T-helper 1 cell treated with Interleukin-12 subunit alpha and Interleukin-12 subunit beta and Interleukin-4 antibody, amounts not matched to agents 30 μg/mL and 1 μg/mL, for 36 hours (primary cell): Measurements from ENCODE around the gene BORCS5.
A peak's percentile ranks its signal among the peaks of the same experiment; 100 is the strongest.

Experiments
- H3K27ac Mint-ChIP-seq: one replicate; pipeline ENCODE4 v1.8.0; 2021; ENCODE audit warnings: mild to moderate bottlenecking, mixed read lengths
- H3K27me3 Mint-ChIP-seq: one replicate; pipeline ENCODE4 v1.8.0; 2021; ENCODE audit warnings: low read depth, mixed read lengths
- H3K36me3 Mint-ChIP-seq: one replicate; pipeline ENCODE4 v1.8.0; 2021; ENCODE audit warnings: low read depth, mixed read lengths
- H3K4me1 Mint-ChIP-seq: one replicate; pipeline ENCODE4 v1.8.0; 2021; ENCODE audit warnings: low read depth, mixed read lengths
- H3K4me3 Mint-ChIP-seq: one replicate; pipeline ENCODE4 v1.8.0; 2021; ENCODE audit warnings: mild to moderate bottlenecking, moderate library complexity, mixed read lengths
- H3K9me3 Mint-ChIP-seq: one replicate; pipeline ENCODE4 v1.8.0; 2021; ENCODE audit warnings: mixed read lengths

BORCS5 gene

DNA sequence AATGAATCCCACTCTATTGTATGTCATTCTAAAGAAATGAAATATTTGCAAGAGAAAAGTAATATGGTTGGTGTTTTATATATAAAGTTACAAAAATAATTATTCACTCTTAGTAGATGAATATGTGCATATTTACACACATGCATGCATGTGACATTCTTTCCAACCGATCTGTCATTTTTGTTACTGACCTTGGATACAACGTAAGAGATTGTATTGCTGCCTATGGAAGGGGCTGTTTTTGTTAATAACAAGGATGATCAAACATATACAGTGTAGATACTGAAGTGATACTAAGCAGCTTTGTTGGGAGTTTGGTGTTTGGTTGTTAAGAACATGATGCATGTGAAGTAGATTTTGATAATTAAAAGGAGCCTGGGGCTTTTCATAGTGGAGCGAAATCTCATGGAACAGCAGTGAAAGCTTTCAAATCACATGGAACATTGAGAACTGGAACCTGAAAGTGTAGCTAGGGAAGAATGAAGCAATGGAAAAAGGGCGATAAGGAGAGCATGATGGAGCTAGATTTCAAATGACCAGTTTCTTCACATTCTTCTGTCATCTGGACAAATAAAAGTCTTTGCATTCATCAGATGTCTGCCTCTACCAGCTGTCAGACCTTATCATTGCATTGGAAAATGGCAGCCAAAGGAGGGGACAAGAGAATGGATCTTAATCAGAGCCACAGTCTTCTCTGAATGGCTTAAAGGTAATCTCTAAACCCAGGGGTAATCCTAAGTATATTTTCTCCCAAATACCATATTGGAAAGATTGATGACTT lies 10.0 kb downstream of the BORCS5 start:
- Mint-ChIP-seq H3K27me3 (no peaks in the 10 kb centered on the region), H3K9me3 (no peaks in the 10 kb centered on the region), H3K27ac (no peak overlapping the region), H3K36me3 (peaks cover 29% of the 10 kb centered on the region), H3K4me1 (peaks cover 34% of the 10 kb centered on the region), H3K4me3 (no peak overlapping the region)

DNA sequence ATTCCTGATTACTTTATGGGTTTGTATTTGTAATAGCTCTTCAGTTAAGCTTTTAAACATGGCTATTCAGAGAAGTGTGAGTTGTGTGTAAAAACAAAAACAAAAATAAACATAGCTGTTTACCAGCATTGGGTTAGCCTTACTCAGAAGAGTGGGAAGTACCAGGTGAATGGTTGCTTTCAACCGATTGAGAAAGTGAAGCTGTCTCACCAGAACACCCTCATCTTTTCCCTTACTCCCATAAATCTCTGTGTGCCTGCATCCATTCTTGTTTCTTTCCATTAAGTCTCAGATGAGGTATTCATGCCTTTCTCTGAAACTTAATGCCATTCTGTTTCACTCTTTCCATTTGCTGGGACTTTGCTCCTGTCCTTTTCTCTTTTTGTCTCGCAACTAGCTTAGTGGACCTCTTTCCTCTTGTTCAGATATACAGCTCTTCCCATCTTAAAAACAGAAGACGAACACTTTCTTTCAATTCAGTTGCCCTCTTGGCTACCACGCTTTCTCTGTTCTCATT lies 10.7 kb downstream of the BORCS5 start:
- Mint-ChIP-seq H3K36me3 (peaks cover 26% of the 10 kb centered on the region), H3K9me3 (no peaks in the 10 kb centered on the region), H3K4me3 (no peak overlapping the region), H3K27ac (no peak overlapping the region), H3K27me3 (no peaks in the 10 kb centered on the region), H3K4me1 (peaks cover 31% of the 10 kb centered on the region)

GRCh38 chr12:12372946-12373722 lies 16.3 kb downstream of the BORCS5 start:
- Mint-ChIP-seq H3K9me3 (no peaks in the 10 kb centered on the region), H3K36me3 (peaks cover 21% of the 10 kb centered on the region), H3K4me3 (no peak overlapping the region), H3K4me1 (peaks cover 19% of the 10 kb centered on the region), H3K27me3 (no peaks in the 10 kb centered on the region), H3K27ac (peak overlapping the region; percentile 8)

GRCh38 chr12:12376646-12377448 lies 20.0 kb downstream of the BORCS5 start:
- H3K4me1 Mint-ChIP-seq: peaks cover 32% of the 10 kb centered on the region
- peaks cover under 1% of the 10 kb centered on the region for H3K9me3 Mint-ChIP-seq
- no peaks in the 10 kb centered on the region for H3K27me3 Mint-ChIP-seq
- peaks cover 21% of the 10 kb centered on the region for H3K36me3 Mint-ChIP-seq
- no peak overlapping the region for H3K4me3 Mint-ChIP-seq
- H3K27ac Mint-ChIP-seq: no peak overlapping the region

- H3K4me3 Mint-ChIP-seq: no peak overlapping the region
- no peaks in the 10 kb centered on the region for H3K27me3 Mint-ChIP-seq
- peaks cover 5% of the 10 kb centered on the region for H3K9me3 Mint-ChIP-seq
- H3K36me3 Mint-ChIP-seq: peaks cover 23% of the 10 kb centered on the region
- peaks cover 31% of the 10 kb centered on the region for H3K4me1 Mint-ChIP-seq
- H3K27ac Mint-ChIP-seq: peak overlapping the region; percentile 45
These were observed 21.7 kb downstream of the BORCS5 start for GRCh38 chr12:12378616-12379015.

DNA sequence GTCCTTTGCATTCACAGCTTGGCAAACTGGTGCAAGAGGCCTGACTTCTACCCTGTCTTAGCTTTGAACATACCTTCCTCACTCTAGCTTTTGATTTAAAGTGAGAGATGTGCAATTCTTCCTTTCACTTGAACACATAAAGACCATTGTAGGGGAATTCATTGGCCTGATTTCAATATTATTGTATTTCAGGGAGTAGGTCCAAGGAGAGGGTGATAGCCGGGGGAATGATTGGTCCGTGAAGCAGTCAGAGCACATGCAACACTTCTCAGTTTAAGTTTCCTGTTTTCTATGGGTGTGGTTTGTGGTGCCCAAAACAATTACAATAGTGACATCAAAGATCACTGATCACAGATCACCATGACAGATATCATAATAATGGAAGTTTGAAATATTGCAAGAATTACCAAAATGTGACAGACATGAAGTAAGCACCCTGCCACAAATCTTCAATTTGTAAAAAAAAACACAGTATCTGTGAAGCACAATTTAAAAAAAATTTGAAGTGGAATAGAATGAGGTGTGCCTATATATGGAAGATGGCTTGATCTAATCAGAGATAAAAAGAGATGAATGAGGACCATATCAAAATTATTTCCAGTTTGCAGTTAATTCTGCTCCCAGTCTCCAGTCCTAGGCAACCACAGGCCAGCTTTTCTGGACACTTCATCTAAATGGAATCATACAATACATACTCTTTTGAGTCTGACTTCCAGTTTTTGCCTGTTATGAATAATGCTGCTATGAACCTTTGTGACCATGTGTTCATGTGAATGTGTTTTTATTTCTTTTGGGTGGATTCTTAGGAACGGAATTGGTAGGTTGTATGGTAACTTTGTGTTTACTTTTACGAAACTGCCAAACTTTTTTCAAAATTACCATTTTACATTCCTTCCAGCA lies 23.2 kb downstream of the BORCS5 start:
- Mint-ChIP-seq H3K27ac (peak overlapping the region; percentile 93), H3K36me3 (peaks cover 25% of the 10 kb centered on the region), H3K9me3 (peaks cover 7% of the 10 kb centered on the region), H3K27me3 (no peaks in the 10 kb centered on the region), H3K4me3 (peak overlapping the region; percentile 9), H3K4me1 (peaks cover 43% of the 10 kb centered on the region)

- H3K9me3 Mint-ChIP-seq: peaks cover 7% of the 10 kb centered on the region
- no peaks in the 10 kb centered on the region for H3K27me3 Mint-ChIP-seq
- H3K27ac Mint-ChIP-seq: peak overlapping the region; percentile 15
- peaks cover 25% of the 10 kb centered on the region for H3K36me3 Mint-ChIP-seq
- H3K4me3 Mint-ChIP-seq: no peak overlapping the region
- H3K4me1 Mint-ChIP-seq: peaks cover 47% of the 10 kb centered on the region
These were observed 24.2 kb downstream of the BORCS5 start for GRCh38 chr12:12380949-12381593.

DNA sequence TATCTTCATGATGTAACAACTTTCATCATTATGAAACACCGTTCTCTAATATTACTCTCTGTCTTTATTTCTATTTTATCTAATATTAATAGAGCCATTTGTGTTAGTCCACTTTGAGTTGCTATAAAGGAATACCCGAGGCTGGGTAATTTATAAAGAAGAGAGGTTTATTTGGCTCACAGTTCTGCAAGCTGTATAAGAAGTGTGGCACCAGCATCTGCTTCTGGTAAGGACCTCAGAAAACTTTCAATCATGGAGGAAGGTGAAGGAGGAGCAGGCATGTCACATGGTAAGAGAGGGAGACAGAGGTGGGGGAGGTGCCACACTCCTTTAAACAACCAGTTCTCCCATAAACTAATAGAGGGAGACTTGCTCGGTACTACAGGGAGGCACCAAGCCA lies 25.1 kb downstream of the BORCS5 start:
- Mint-ChIP-seq H3K9me3 (peaks cover 7% of the 10 kb centered on the region), H3K27me3 (no peaks in the 10 kb centered on the region), H3K4me1 (peaks cover 41% of the 10 kb centered on the region), H3K36me3 (peaks cover 23% of the 10 kb centered on the region), H3K4me3 (no peak overlapping the region), H3K27ac (no peak overlapping the region)

DNA sequence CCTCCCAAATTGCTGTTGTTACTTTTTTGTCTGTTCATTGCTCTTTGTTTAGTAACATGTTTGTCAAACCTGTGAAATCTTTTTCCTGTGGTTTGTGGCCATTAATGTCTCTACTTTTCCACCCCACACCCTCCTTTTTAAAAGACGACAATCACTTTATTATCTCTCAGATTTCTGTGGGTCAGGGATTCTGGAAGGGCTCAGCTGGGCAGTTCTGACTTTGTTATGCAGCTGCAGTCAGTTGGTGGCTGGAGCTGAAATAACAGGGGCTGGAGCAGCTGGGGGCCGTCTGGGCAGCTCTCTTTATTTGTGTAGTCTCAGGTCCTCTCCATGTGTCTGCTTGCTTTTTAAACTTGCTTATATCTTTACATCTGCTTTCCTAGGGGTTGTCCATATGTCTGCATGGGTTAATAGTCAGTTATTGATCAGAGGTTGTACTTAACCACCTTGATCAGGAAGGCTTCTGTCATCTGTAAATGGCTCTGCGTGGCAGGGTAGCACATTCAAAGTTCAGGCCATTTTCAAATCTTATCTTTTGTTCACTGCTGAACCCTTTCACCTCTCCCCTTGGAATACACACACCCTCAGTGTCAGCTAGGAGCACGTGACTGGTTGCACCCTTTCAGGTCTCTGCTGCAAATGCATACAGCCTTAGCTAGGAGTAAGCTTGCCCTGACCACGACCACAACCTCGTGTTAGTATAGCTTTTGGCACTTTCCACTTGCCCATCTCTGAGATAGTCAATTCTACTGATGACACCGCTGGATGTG lies 27.9 kb downstream of the BORCS5 start:
- no peaks in the 10 kb centered on the region for H3K27me3 Mint-ChIP-seq
- H3K36me3 Mint-ChIP-seq: peaks cover 24% of the 10 kb centered on the region
- peak overlapping the region; percentile 61 for H3K4me3 Mint-ChIP-seq
- peaks cover 41% of the 10 kb centered on the region for H3K4me1 Mint-ChIP-seq
- peak overlapping the region; percentile 90 for H3K27ac Mint-ChIP-seq
- H3K9me3 Mint-ChIP-seq: peaks cover 7% of the 10 kb centered on the region

DNA sequence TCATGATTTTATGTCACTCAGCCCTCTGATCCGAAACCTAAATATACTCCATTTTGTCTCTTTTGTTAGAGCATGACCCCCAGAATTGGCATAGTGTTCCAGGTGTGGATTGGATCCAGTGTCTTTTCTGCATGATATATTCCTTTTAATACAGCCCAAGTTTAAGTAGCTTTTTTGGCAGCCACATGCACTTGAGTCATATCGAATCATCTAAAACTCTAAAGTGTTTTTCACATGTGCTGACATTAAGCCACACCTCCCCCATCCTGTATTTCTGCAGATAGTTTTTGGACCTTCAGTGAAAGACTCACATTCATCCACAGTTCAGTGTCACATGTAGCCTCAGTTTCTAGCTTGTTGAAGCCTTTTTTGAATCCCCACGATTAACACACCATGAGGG lies 30.6 kb downstream of the BORCS5 start:
- H3K27me3 Mint-ChIP-seq: no peaks in the 10 kb centered on the region
- peaks cover 35% of the 10 kb centered on the region for H3K4me1 Mint-ChIP-seq
- no peak overlapping the region for H3K4me3 Mint-ChIP-seq
- H3K9me3 Mint-ChIP-seq: peaks cover 4% of the 10 kb centered on the region
- H3K27ac Mint-ChIP-seq: peak overlapping the region; percentile 32
- peaks cover 22% of the 10 kb centered on the region for H3K36me3 Mint-ChIP-seq

- H3K4me1 Mint-ChIP-seq: peaks cover 20% of the 10 kb centered on the region
- H3K27me3 Mint-ChIP-seq: no peaks in the 10 kb centered on the region
- no peak overlapping the region for H3K4me3 Mint-ChIP-seq
- no peak overlapping the region for H3K27ac Mint-ChIP-seq
- H3K9me3 Mint-ChIP-seq: no peaks in the 10 kb centered on the region
- H3K36me3 Mint-ChIP-seq: peaks cover 21% of the 10 kb centered on the region
These were observed 35.5 kb downstream of the BORCS5 start for GRCh38 chr12:12392413-12392812.

DNA sequence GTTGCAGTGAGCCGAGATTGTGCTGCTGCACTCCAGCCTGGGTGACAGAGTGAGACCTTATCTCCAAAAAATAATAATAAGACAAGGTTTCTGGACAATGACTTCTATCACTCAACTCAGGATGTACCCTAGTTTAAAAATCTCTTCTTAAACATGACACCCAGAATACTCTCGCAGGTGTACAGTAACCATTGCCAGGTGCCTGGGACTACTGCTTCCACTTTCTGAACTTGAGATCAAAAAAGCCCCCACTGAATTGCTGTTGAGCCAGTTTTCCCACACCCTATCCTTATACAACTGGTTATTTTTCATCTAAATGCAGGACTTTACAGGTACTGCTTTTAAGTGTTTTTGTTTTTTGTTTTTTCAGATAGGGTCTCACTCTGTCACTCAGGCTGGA lies 36.3 kb downstream of the BORCS5 start:
- H3K27me3 Mint-ChIP-seq: no peaks in the 10 kb centered on the region
- H3K4me1 Mint-ChIP-seq: peaks cover 20% of the 10 kb centered on the region
- H3K27ac Mint-ChIP-seq: no peak overlapping the region
- H3K9me3 Mint-ChIP-seq: no peaks in the 10 kb centered on the region
- H3K36me3 Mint-ChIP-seq: peaks cover 19% of the 10 kb centered on the region
- no peak overlapping the region for H3K4me3 Mint-ChIP-seq

GRCh38 chr12:12396694-12397093 lies 39.8 kb downstream of the BORCS5 start:
- Mint-ChIP-seq H3K36me3 (peaks cover 17% of the 10 kb centered on the region), H3K4me1 (peaks cover 26% of the 10 kb centered on the region), H3K9me3 (peaks cover 8% of the 10 kb centered on the region), H3K27ac (no peak overlapping the region), H3K4me3 (no peak overlapping the region), H3K27me3 (no peaks in the 10 kb centered on the region)
